Liver (tissue), 9 donors: ENCODE measurements around the gene ARID4B. TPM values are rescaled to one million over a fixed set of nuclear protein-coding genes. Genes with fewer than 3 reads are reported as not detected.
"Not testable (repeated sequence)": the region's sequence is repeated elsewhere in the genome, so short reads cannot be mapped to it uniquely, and the experiment has no call there.

Source experiments
- DNase-seq: peaks from one replicate; pipeline ENCODE4 v3.0.0-alpha.2; 2017; ENCODE audit warnings: low spot score
- H3K27ac ChIP-seq, 2 donors: one replicate each; pipeline ENCODE4 v1.7.0; 2013; ENCODE audit warnings: inconsistent platforms in 2 of 2, low read length in 2 of 2, control low read depth in 1 of 2, low read depth in 1 of 2, mild to moderate bottlenecking in 1 of 2
- H3K27me3 ChIP-seq, 4 donors: one replicate each; pipeline versions ENCODE4 v1.6.1 to v1.7.0; 2013; ENCODE audit warnings: low read length in 3 of 4, inconsistent platforms in 1 of 4, mild to moderate bottlenecking in 1 of 4, moderate library complexity in 1 of 4; ENCODE audit not compliant: control insufficient read depth in 4 of 4, insufficient read depth in 4 of 4
- H3K36me3 ChIP-seq, 4 donors: one replicate each; pipeline versions ENCODE4 v1.6.1 to v1.7.0; 2013; ENCODE audit warnings: low read length in 3 of 4, mild to moderate bottlenecking in 3 of 4, low read depth in 1 of 4, moderate library complexity in 1 of 4; ENCODE audit not compliant: control insufficient read depth in 4 of 4, insufficient read depth in 3 of 4
- H3K4me1 ChIP-seq, 4 donors: one replicate each; pipeline versions ENCODE4 v1.6.1 to v1.7.0; 2013; ENCODE audit warnings: low read length in 3 of 4, mild to moderate bottlenecking in 3 of 4, moderate library complexity in 1 of 4; ENCODE audit not compliant: control insufficient read depth in 4 of 4, insufficient read depth in 4 of 4
- H3K4me3 ChIP-seq, 3 donors: one replicate each; pipeline versions ENCODE4 v1.6.1 to v1.7.0; 2013; ENCODE audit warnings: low read length in 3 of 3, control low read depth in 1 of 3, low read depth in 1 of 3, mild to moderate bottlenecking in 1 of 3
- H3K9ac ChIP-seq, 2 donors: one replicate each; pipeline ENCODE4 v1.7.0; 2013; ENCODE audit warnings: low read length in 2 of 2, mild to moderate bottlenecking in 2 of 2, moderate library complexity in 2 of 2, control low read depth in 1 of 2, low read depth in 1 of 2
- H3K9me3 ChIP-seq, 4 donors: one replicate each; pipeline versions ENCODE4 v1.6.1 to v1.7.0; 2013; ENCODE audit warnings: low read length in 3 of 4; ENCODE audit not compliant: control insufficient read depth in 4 of 4
- CTCF ChIP-seq: fragments of 150-350 bp; IDR thresholded peaks from 2 replicates; pipeline ENCODE4 v1.5.1; 2017; ENCODE audit warnings: improper control_type of control experiment, low read depth, low read length; ENCODE audit not compliant: missing input control
- FOXA1 ChIP-seq: IDR thresholded peaks from 2 replicates; pipeline ENCODE4 v1.6.1; 2016; ENCODE audit warnings: antibody characterized with exemption
- FOXA2 ChIP-seq: IDR thresholded peaks from 2 replicates; pipeline ENCODE4 v1.6.1; 2016; ENCODE audit warnings: antibody characterized with exemption
- GABPA ChIP-seq, 2 donors: IDR thresholded peaks in 1 of 2; conservative IDR thresholded peaks in 1 of 2; 2 replicates each; pipeline ENCODE4 v1.6.1; 2016; ENCODE audit warnings: antibody characterized with exemption in 2 of 2, mild to moderate bottlenecking in 1 of 2, moderate library complexity in 1 of 2
- HNF4A ChIP-seq, 2 donors: conservative IDR thresholded peaks; 2 replicates each; pipeline ENCODE4 v1.6.1; 2016; ENCODE audit warnings: antibody characterized with exemption in 2 of 2, mild to moderate bottlenecking in 2 of 2
- HNF4G ChIP-seq: IDR thresholded peaks from 2 replicates; pipeline ENCODE4 v1.6.1; 2016; ENCODE audit warnings: antibody characterized with exemption
- JUND ChIP-seq, 2 donors: IDR thresholded peaks; 2 replicates each; pipeline ENCODE4 v1.6.1; 2016; ENCODE audit warnings: antibody characterized with exemption in 2 of 2
- MAX ChIP-seq: IDR thresholded peaks from 2 replicates; pipeline ENCODE4 v1.6.1; 2016; ENCODE audit warnings: antibody characterized with exemption
- NR2F2 ChIP-seq: IDR thresholded peaks from 2 replicates; pipeline ENCODE4 v1.6.1; 2016; ENCODE audit warnings: antibody characterized with exemption
- RAD21 ChIP-seq, 2 donors: IDR thresholded peaks; 2 replicates each; pipeline ENCODE4 v1.6.1; 2016; ENCODE audit warnings: antibody characterized with exemption in 2 of 2, mild to moderate bottlenecking in 2 of 2
- REST ChIP-seq: IDR thresholded peaks from 2 replicates; pipeline ENCODE4 v1.6.1; 2016; ENCODE audit warnings: antibody characterized with exemption, mild to moderate bottlenecking
- RXRA ChIP-seq, 2 donors: IDR thresholded peaks; 2 replicates each; pipeline ENCODE4 v1.6.1; 2017 to 2018; ENCODE audit warnings: antibody characterized with exemption in 2 of 2, mild to moderate bottlenecking in 1 of 2
- SP1 ChIP-seq: IDR thresholded peaks from 2 replicates; pipeline ENCODE4 v1.6.1; 2018; ENCODE audit warnings: antibody characterized with exemption, mild to moderate bottlenecking
- TAF1 ChIP-seq: conservative IDR thresholded peaks from 2 replicates; pipeline ENCODE4 v1.6.1; 2016; ENCODE audit warnings: antibody characterized with exemption, mild to moderate bottlenecking
- YY1 ChIP-seq: IDR thresholded peaks from 2 replicates; pipeline ENCODE4 v1.6.1; 2016; ENCODE audit warnings: antibody characterized with exemption, mild to moderate bottlenecking
- ZBTB33 ChIP-seq: IDR thresholded peaks from 2 replicates; pipeline ENCODE4 v1.6.1; 2016; ENCODE audit warnings: antibody characterized with exemption
- WGBS: extraction: QIAGEN DNeasy Blood & Tissue Kit; methylation state at CpG from one replicate; pipeline ENCODE4 v1.1.7; 2013; 5-methylcytosine and 5-hydroxymethylcytosine counted together
- polyA plus RNA-seq, 2 donors: library from polyadenylated mRNA; stranded (reverse) in 1 of 2; unstranded in 1 of 2; fragments of 200-250 nt in 1 of 2; fragments of >200 nt in 1 of 2; fragmentation: Nextera tagmentation in 1 of 2; extraction: Ambion mirVana in 1 of 2; gene quantifications; one replicate each; pipeline versions ENCODE4 v1.2.1 to v1.2.3, GENCODE V29; 2013 to 2015
- total RNA-seq, 2 donors: library from RNA; depleted of rRNA; stranded (reverse); fragments of >200 nt; gene quantifications; one replicate each; pipeline ENCODE4 v1.2.3, GENCODE V29; 2014
- donor health status: healthy.
- donor health status: healthy.
- donor health status: healthy.
- donor health status: healthy.
- donor health status: healthy.

ARID4B gene
- total and polyA plus RNA-seq, 4 donors: 4.2 to 27.3 (median 21.3) TPM

GRCh38 chr1:235309206-235309605 is 18.8 kb downstream of the ARID4B start:
- not testable (repeated sequence) for H3K27ac ChIP-seq, H3K36me3 ChIP-seq, H3K4me3 ChIP-seq, H3K27me3 ChIP-seq, H3K9me3 ChIP-seq, H3K9ac ChIP-seq, DNase-seq
- H3K4me1 ChIP-seq: peaks cover 3 to 16% (median 7%) of the 10 kb centered on the region in 4 donors
- WGBS: 95% methylated on average over 31 of the region's 32 CpGs

- Histone ChIP-seq H3K27me3 (no peaks in the 10 kb centered on the region), H3K36me3 (peaks cover 0 to 3% (median 0%) of the 10 kb centered on the region in 4 donors), H3K9me3 (no peaks in the 10 kb centered on the region), H3K4me1 (peaks cover 3 to 15% (median 7%) of the 10 kb centered on the region in 4 donors), H3K9ac (no peak overlapping the region), H3K4me3 (no peak overlapping the region), H3K27ac (no peak overlapping the region)
- 85% methylated on average over 7 of the region's 7 CpGs for WGBS
- DNase-seq: no peak
- TF ChIP-seq ZBTB33 (no peak), NR2F2 (no peak), JUND (IDR thresholded peaks at IDR 0.05) (no peak), RAD21 (IDR thresholded peaks at IDR 0.05) (no peak), SP1 (no peak), GABPA (IDR thresholded peaks at IDR 0.05 in 1 of 2, conservative IDR thresholded peaks at IDR 0.05 in 1 of 2) (no peak), YY1 (no peak), TAF1 (no peak), MAX (no peak), FOXA2 (no peak), HNF4A (conservative IDR thresholded peaks at IDR 0.05) (no peak), CTCF (no peak), RXRA (IDR thresholded peaks at IDR 0.05) (no peak), REST (no peak), FOXA1 (no peak), HNF4G (no peak)
These were observed 20.5 kb downstream of the ARID4B start for GRCh38 chr1:235307158-235308124.
